GM21576 (cell line): ENCODE measurements around the gene TMCC1.
"Not testable (repeated sequence)": the region's sequence is repeated elsewhere in the genome, so short reads cannot be mapped to it uniquely, and the experiment has no call there.

Source experiments
- ATAC-seq: cut with Tn5 transposase; IDR thresholded peaks from one replicate; pipeline ENCODE4 v1.9.1; 2021; ENCODE audit warnings: mild to moderate bottlenecking, moderate library complexity; ENCODE audit not compliant: unreplicated experiment

Gene TMCC1

DNA sequence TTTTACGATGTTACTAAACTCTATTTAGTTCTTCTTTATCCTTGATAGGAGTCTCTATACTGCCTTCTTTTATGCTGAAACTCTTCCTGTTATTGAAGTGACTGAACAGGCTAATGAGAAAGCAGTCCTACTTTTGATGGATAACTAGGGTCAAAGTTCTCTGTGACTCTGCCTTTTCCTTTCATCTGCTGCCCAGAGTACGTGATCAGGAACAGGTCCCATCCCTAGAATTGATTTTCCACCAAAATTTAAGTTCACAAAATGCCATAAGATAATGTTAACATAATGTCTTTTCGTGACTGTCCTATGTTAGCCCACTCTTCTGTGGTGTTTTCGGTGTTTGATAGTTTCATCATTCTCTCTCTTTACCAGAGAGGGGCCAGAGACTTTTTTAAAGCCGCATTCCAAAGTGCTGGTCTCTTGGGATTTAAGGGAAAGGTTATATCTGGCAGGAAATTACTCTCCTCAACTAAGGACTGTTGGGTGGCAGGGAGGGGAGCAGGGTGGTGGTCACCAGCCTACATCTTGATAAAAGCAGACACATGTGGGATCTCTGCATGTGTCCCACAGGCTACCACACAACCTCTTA is 236.8 kb downstream of the TMCC1 start:
- no peak for ATAC-seq

DNA sequence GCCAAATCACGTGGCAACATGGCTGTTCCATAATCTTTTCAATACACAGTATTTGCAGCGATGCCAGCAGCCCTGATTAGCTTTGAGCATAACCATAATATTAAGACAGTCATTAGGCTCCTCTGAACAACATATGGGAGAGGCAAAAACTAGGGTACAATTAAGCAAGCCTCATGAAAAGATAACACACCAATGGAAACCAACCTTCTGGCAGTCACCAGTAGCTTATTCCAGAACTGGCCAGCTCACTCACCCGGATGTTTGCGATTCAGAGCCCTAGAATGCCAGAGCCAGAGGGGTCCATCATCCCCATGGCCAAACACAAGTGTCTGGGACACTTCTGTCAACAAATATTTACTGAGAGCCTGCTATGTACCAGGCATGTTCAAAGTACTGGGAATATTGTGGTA is 238.2 kb downstream of the TMCC1 start:
- no peak for ATAC-seq

DNA sequence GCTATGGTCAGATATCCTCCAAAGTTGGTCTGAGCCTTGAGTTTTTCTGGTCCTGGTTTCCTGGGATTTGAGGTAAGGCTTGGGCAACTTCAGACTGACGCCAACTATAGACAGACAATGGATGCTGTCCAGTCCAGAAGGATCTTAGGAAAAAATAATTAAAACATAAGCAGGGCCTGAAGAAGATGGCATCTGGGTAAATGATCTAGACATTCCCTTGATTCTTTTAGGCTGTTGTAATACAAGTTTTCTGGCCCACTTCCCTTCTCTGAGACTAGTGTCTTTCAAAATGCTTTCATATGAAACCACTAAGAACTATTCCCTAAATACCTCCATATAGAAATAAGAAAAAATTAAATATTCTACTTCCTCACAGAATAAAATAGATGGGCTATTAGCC is 239.4 kb downstream of the TMCC1 start:
- ATAC-seq: no peak

DNA sequence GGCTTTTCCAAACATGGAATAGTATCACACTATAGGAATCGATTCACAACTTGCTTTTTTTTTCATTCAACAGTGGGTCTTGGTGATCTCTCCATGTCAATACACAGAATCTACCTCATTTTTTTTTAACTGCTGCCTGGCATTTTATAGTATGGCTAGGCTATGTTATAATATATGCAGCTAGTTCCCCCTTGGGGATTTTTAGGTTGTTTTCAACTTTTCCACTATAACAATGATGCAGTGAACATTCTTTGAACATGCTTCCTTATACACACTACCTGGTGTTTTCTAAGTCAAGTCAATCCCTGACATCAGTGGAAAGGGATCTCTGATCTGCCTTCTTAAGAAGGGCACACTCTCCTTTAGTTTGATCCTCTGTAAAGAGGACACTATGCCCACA is 240.5 kb downstream of the TMCC1 start:
- ATAC-seq: no peak

DNA sequence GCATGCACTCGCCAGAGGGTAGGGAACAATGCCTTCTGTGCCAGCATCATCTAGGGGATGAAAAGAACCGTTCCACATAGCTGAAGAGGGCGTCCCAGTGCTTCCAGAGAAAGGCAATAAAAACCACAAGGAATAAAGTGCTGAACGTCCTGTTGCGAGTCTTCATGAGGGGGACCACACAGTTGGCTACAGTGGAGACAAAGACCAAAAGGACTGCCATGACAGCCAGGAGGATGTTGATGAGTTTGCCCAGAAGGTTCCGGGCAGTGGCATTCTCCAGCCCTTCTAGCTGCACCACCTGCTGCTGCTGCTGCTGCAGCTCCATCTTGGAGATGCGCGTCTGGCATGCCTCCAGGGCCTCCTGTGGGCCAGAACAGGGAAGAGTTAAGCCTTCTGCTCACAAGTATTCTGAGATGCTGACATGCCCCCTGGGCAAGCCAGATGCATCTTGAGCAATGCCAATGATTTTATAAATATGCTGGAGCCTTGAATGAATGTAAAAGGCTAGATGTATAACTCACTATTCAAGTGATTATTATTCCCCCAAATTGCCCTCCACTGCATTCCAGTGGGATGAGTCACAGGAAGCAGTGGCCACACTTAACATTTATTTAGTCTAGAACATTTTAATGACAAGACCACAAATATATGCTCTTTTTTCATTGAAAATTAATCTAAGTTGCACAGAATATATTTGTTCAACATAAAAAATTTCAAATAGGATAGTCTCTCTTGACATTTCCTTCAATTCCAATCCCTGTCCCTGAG is 241.9 kb downstream of the TMCC1 start:
- no peak for ATAC-seq

DNA sequence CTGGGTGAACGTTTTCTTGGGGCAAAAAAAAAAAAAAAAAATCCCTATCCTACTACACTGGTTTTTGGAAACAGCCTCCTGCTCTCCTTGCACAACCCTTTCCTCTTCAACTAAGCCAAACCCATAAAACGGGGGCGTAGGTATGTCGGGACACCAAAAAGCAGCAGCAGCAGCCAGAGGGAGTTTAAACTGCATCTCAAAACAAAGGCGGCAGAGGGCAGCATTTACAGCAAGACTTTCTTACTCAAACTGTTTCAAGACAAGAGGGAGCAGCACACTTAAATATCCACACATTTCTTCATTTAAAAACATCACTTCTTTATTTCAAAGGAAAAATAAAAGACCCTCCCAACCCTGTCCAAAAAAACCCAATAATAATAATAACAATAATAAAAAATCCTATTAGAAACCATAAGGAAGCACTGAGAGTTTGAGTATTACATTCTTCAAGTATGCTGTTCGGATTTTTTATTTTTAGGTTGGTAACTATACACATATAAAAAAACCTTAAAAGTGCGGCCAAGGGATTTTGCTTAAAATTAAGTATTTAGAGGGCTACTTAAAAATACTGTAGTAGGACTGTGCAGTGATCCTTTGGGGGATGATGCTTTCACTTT is 243.1 kb downstream of the TMCC1 start:
- no peak for ATAC-seq

DNA sequence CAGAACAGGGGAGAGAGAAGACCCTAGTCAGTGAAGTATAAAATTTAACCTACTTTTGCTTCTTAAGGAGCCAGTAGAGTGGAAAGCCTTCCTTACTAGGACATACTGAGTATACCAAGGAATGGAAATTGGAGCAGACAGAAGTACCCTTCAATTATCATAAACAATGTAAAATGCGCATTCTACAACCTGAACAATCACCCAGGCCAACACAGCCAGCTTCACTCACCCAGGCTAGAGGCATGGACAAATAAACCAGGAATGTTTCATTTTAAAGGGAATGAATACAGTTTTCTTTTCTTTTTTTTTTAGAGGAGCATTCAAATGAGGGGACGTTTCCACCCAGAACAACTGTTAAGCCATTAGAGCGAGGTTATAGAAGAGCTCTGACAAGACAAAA is 245.1 kb downstream of the TMCC1 start:
- no peak for ATAC-seq

DNA sequence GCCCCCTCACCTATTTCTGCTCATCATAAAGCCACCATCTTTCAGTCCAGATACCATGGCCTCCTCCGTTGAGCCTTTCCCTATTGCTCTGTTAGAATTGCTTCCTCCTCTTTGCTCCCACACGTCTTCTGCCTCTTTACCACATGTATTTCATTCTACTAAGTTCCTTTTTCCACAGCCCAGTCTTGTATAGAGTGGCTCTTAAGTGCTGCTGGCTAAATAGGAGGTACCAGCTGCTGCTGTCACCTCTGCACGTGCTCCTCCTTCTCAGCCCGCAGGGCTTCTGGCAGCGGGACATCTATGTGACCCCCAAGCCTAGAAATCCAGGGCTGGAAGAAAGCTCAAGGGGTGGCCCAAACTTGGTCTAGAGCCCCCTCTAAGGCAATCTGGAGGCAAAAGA is 248.2 kb downstream of the TMCC1 start:
- ATAC-seq: no peak

DNA sequence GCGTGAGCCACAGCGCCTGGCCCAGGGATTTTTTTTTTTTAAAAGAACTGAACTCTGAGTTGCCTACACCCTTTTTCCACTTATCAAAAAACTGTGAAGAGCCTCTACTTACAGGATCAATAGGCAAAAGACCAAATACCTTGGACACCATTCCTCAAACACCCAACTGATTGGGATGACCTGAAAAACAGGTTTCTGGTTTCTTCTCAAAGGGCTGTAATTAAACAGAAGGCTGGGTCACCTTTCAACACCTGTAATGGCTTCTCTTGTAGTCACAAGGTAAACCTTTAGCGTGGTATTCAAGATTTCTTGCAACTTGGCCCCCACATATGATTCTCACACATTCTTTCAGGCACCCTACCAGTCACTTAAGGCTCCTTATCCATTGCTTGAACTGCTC is 248.7 kb downstream of the TMCC1 start:
- no peak for ATAC-seq

DNA sequence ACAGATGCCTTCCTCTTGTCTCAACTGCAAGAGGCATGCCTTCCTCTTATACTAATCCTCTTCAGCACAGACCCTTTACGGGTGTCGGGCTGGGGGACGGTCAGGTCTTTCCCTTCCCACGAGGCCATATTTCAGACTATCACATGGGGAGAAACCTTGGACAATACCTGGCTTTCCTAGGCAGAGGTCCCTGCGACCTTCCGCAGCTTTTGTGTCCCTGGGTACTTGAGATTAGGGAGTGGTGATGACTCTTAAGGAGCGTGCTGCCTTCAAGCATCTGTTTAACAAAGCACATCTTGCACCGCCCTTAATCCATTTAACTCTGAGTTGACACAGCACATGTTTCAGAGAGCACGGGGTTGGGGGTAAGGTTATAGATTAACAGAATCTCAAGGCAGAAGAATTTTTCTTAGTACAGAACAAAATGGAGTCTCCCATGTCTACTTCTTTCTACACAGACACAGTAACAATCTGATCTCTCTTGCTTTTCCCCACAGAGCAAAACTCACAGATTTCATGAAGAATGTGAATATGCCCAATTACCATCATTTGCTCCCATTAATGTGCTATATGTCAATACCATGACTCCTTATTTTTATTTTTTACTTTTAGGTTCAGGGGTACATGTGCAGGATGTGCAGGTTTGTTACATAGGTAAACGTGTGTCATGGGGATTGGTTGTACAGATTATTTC is 251.8 kb downstream of the TMCC1 start:
- ATAC-seq: not testable (repeated sequence)

DNA sequence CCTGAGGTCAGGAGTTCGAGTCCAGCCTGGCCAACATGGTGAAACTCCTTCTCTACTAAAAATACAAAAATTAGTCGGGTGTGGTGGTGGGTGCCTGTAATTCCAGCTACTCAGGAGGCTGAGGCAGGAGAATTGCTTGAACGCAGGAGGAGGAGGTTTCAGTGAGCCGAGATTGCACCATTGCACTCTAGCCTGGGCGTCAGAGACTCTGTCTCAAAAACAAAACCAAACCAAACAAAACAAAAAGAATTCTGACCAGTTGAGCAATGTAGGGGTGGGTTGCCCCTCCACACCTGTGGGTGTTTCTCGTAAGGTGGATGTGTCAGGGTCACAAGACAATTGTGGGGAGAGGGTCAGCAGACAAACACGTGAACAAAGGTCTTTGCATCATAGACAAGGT is 252.5 kb downstream of the TMCC1 start:
- ATAC-seq: not testable (repeated sequence)

DNA sequence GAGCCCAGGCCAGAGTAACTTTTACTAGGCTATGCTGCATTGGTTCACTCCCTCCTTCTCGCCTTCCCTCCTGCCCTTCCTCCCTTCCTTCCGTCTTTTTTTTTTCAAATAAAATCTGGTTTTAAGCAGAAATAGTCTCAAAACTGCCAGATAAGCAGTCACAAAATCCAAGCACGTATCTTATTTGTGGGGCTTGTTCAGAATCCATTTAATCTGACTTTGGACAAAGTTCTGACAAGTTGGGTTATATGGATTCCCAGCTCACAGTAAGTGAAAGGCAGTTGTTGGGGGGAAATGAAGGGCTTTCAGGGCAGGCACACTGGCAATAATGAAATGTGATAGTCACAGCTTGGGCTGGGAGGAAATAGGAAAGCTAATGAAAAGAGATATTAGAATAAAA is 255.0 kb downstream of the TMCC1 start:
- no peak for ATAC-seq

DNA sequence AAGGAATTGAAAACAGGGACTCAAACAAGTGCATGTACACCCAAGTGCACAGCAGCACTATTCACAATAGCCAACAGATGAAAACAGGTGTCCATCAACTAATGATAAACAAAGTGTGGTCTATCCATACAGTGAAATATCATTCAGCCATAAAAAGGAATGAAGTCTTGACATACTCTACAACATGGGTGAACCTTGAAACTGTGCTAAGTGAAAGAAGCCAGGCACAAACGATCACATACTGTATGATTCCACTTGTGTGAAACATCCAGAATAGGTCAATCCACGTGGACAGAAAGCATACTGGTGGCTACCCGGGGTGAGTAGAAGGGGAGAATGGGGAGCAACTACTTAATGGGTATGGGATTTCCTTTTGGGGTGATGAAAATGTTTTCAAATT is 257.4 kb downstream of the TMCC1 start:
- ATAC-seq: no peak

DNA sequence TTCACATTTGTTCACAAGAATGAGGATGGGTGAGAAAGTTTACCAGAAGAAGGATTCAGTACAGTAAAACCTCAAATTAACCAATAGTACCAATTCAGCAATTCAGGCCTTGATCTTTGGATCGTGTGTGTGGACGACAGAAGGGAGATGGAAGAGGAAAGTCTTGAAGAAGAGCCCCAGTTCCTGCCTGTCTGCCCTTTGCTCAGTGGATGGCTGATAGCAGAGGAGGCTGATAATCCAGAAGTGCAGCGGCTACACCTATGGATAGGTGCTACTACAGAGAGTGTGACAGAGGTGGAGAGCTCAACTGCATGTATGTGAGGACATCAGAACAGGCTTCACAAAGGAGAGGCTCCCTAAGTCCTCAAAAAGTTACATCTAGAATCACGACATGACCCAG is 257.9 kb downstream of the TMCC1 start:
- no peak for ATAC-seq

DNA sequence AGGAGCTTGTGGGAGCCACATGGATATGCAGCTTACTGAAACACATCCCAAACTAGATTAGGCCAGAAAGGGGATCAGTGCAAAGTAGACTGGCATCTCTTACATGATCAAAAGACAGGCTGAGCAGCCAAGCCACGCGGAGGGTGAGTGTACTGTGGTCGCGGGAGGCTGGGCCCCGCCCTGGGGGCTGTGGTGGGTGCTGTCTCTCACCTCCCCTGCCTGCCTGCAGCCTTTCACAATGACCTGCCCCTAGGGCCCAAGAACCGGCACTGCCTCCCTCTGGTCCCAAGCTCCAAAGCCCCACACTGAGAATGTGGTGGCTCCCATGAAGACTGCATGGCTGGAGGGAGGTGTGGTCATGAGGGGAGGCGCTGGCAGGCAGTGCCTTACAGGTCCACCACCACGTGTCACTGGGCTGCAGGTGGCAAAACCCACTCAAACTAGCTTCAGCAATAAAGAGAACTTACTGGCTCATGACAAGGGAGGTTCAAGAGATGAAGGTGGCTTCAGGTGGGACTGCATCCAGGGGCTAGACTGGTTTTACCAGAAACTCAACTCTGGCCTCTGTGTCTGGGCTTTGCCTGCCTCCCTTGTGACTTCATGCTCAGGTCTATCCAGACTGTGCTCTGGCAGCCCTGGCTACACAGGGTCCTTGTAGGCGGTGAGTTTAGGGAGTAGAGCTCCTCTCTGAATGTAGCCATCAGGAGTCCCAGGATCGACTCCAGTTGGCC is 259.6 kb downstream of the TMCC1 start:
- ATAC-seq: no peak

DNA sequence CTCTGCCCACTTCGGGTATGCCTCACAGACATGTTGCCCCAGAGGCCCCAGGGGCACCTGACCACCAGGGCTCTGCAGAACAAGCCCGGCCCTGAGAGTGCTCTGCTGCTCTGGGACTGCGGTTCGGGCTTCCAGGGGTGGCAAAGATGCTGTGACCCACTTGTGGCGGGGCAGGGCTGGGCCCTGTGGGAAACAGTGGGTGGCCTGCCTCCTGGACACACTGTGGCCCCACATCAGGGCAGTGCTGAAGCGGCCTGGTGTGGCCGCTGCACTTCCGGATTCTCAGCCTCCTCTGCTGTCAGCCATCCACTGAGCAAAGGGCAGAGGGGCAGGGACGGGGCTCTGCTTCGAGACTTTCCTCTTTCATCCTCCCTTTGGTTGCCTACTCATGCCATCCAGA is 260.5 kb downstream of the TMCC1 start:
- ATAC-seq: no peak

DNA sequence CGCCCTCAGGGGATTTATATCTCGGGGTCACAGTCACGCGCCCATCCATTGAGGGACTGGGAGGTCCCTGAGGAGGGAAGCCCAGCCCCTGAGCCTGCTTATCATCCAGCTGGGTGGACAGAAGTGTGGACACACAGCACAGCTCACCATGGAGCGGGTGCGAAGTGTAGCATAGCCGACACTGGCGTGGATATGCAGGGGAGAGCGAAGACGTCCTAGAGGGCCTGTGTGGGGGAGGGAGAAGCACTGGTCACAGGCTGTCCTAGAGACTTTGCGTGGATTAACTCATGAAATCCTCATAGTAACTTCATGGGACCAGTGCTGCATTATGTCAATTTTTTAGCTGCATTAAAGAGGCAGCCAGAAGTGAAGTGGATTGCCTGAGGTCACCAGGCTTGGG is 261.0 kb downstream of the TMCC1 start:
- ATAC-seq: no peak

DNA sequence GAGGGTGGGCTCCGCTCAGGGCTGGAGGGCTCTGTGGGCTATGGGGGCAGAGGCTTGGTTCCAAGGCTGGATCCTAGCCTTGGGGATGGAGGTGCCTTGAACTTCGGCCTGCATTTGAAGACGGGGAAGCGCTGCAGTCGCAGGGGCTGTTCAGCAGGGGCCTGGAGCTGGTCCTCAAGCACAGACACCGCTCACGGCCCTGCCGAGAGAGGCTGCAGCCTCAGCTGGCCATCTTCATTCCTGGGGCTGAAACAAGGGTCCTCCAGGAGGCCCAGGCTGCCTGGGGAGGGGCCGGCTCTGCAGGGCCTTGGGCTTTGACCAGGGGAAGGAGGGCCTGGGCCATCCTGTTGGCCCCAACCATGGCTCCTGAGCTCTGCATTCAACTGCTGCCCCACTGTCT is 261.5 kb downstream of the TMCC1 start:
- no peak for ATAC-seq

DNA sequence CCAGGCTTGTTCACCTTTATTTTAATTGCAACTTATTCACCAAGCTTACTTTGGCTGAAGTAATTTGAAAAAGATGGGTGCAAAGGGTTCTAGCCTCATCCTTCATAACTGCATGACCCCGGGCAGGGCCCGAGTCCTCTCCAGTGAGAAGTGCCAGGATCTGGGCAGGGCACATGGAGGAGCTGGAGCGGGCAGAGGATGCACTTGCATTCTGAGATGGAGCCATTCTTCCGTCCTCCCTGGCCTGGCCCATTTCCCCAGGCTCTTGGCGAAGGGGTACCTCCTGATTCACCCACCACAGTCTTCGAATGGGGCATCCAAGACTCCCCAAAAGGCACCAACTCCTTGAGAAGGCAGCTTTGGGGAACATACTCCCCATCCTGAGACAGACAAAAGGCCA is 264.5 kb downstream of the TMCC1 start:
- no peak for ATAC-seq

DNA sequence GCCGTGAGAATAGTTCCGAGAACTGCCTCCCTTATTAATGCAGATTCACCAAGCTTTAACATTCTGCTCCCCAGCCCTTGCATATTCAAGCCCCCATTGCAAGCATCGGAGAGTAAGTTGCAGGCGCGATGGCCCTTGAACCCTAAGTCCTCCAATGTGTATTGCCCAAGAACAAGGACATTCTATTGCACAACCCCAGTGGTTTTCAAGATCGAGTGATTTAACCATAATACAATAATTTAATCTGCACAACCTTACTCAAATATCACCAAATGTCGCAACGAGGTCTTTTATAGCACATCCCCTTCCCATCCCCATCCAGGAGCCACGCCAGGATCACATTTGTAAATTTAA is 265.4 kb downstream of the TMCC1 start:
- ATAC-seq: no peak
